HepG2 (cell line): ENCODE measurements around the gene TASOR. TPM values are rescaled to one million over a fixed set of nuclear protein-coding genes. Genes with fewer than 3 reads are reported as not detected.

Source experiments
- AGO1 ChIP-seq: fragments of 200-400 bp; formaldehyde crosslinking; IDR thresholded peaks from 2 replicates; pipeline ENCODE4 v1.6.1; 2017; ENCODE audit warnings: mild to moderate bottlenecking, low read depth, low read length, moderate library complexity; ENCODE audit not compliant: poor library complexity, severe bottlenecking
- DZIP1 ChIP-seq: sonication (generic); formaldehyde crosslinking; IDR thresholded peaks from 2 replicates; pipeline ENCODE4 v1.5.0; 2020; ENCODE audit warnings: mild to moderate bottlenecking, missing genetic modification reagents
- GATAD2A ChIP-seq: IDR thresholded peaks from 2 replicates; pipeline ENCODE4 v1.6.1; 2016
- GLMP ChIP-seq: sonication (generic); formaldehyde crosslinking; IDR thresholded peaks from 2 replicates; pipeline ENCODE4 v1.9.0; 2021; ENCODE audit warnings: missing genetic modification reagents, mild to moderate bottlenecking, borderline replicate concordance
- HOXA5 ChIP-seq: sonication (generic); formaldehyde crosslinking; IDR thresholded peaks from 2 replicates; pipeline ENCODE4 v1.4.0; 2020; ENCODE audit warnings: missing genetic modification reagents
- NFYC ChIP-seq: IDR thresholded peaks from 2 replicates; pipeline ENCODE4 v1.6.1; 2016; ENCODE audit warnings: missing genetic modification reagents, missing compliant biosample characterization
- PHF8 ChIP-seq: sonication (generic); formaldehyde crosslinking; IDR thresholded peaks from 2 replicates; pipeline ENCODE4 v1.5.0; 2020; ENCODE audit warnings: missing genetic modification reagents
- TFAP4 ChIP-seq: sonication (generic); IDR thresholded peaks from 2 replicates; pipeline ENCODE4 v1.6.1; 2016; ENCODE audit warnings: low read depth, borderline replicate concordance
- THYN1 ChIP-seq: sonication (generic); formaldehyde crosslinking; IDR thresholded peaks from 2 replicates; pipeline ENCODE4 v1.8.1; 2023; ENCODE audit warnings: low read depth, mild to moderate bottlenecking, moderate library complexity, missing genetic modification reagents, borderline replicate concordance
- ZBTB26 ChIP-seq: IDR thresholded peaks from 2 replicates; pipeline ENCODE4 v1.6.1; 2016; ENCODE audit warnings: missing compliant biosample characterization, missing genetic modification reagents, borderline replicate concordance
- ZBTB33 ChIP-seq: sonication (generic); formaldehyde crosslinking; IDR thresholded peaks from 2 replicates; pipeline ENCODE4 v1.4.0; 2020; ENCODE audit warnings: missing genetic modification reagents
- ZFP82 ChIP-seq: sonication (generic); formaldehyde crosslinking; IDR thresholded peaks from 2 replicates; pipeline ENCODE4 v1.5.1; 2020; ENCODE audit warnings: mild to moderate bottlenecking, missing genetic modification reagents, borderline replicate concordance
- ZNF367 ChIP-seq: sonication (generic); formaldehyde crosslinking; IDR thresholded peaks from 2 replicates; pipeline ENCODE4 v1.4.0; 2020; ENCODE audit warnings: missing genetic modification reagents, borderline replicate concordance
- ZNF577 ChIP-seq: sonication (generic); formaldehyde crosslinking; IDR thresholded peaks from 2 replicates; pipeline ENCODE4 v1.4.0; 2020; ENCODE audit warnings: mild to moderate bottlenecking, low read depth, missing genetic modification reagents, borderline replicate concordance
- ZNF614 ChIP-seq: IDR thresholded peaks from 2 replicates; pipeline ENCODE4 v1.6.1; 2018; ENCODE audit warnings: missing biosample characterization, missing genetic modification reagents, inconsistent platforms, borderline replicate concordance
- ZNF652 ChIP-seq: IDR thresholded peaks from 2 replicates; pipeline ENCODE4 v1.6.1; 2016; ENCODE audit warnings: low read depth, borderline replicate concordance
- ZNF776 ChIP-seq: sonication (generic); formaldehyde crosslinking; IDR thresholded peaks from 2 replicates; pipeline ENCODE4 v1.4.0; 2020; ENCODE audit warnings: mild to moderate bottlenecking, missing genetic modification reagents
- ZSCAN22 ChIP-seq: sonication (generic); formaldehyde crosslinking; IDR thresholded peaks from 2 replicates; pipeline ENCODE4 v1.4.0; 2020; ENCODE audit warnings: mild to moderate bottlenecking, missing genetic modification reagents
- polyA plus RNA-seq, 8 experiments: library from polyadenylated mRNA; depleted of rRNA in 3 of 8; stranded (reverse) in 7 of 8; unstranded in 1 of 8; fragments of >200 nt; fragmentation: Illumina TruSeq in 4 of 8; extraction: Trizol in 4 of 8; gene quantifications; 2 replicates each; pipeline versions ENCODE4 v1.2.1 to v1.2.3, GENCODE V29; 2011 to 2016; ENCODE audit warnings: low read depth in 4 of 8, missing spikeins in 1 of 8, mixed read lengths in 1 of 8; ENCODE audit not compliant: insufficient read depth in 1 of 8
- total RNA-seq, 5 experiments: library from RNA; depleted of rRNA; stranded (reverse); fragments of >200 nt; fragmentation: Illumina TruSeq; extraction: Trizol; gene quantifications; 2 replicates each; pipeline ENCODE4 v1.2.3, GENCODE V29; 2016; ENCODE audit warnings: low read depth in 1 of 5

TASOR gene
- total and polyA plus RNA-seq, 2 of the 13 experiments (the other 11 are each of a cell fraction or from before 2014, with no cell fraction given), result 20.1 to 32.5 TPM

GRCh38 chr3:56683122-56683817 is at the start of gene TASOR (continued):
- TF ChIP-seq THYN1 (CRISPR knock-in tag) (peak; percentile 51; the same call in 1 of the 2 replicates), DZIP1 (CRISPR knock-in tag) (peak; percentile 88), GATAD2A (CRISPR knock-in tag) (no peak), ZNF614 (peak; percentile 70; the same call in 1 of the 2 replicates), GLMP (CRISPR knock-in tag) (0 out of 2 replicates have a peak, but pooled peaks have one; percentile 54), ZNF367 (CRISPR knock-in tag) (peak; percentile 81; the same call in 1 of the 2 replicates), ZBTB26 (CRISPR knock-in tag) (no peak; the same call in 1 of the 2 replicates), ZNF577 (CRISPR knock-in tag) (0 out of 2 replicates have a peak, but pooled peaks have one; percentile 27), AGO1 (no peak), ZFP82 (CRISPR knock-in tag) (0 out of 2 replicates have a peak, but pooled peaks have one; percentile 54), ZSCAN22 (no peak), ZNF652 (CRISPR knock-in tag) (no peak), ZNF776 (CRISPR knock-in tag) (peak; percentile 94), NFYC (CRISPR knock-in tag) (peak; percentile 80), HOXA5 (CRISPR knock-in tag) (peak; percentile 82), ZBTB33 (CRISPR knock-in tag) (peak; percentile 100), PHF8 (no peak; the same call in 1 of the 2 replicates), TFAP4 (no peak)
